GM21528 (cell line): ENCODE measurements around the gene CADM1.

Experiments used
- ATAC-seq: cut with Tn5 transposase; IDR thresholded peaks from one replicate; pipeline ENCODE4 v1.9.1; 2021; ENCODE audit warnings: mild to moderate bottlenecking, moderate library complexity; ENCODE audit not compliant: unreplicated experiment, low FRiP score

The CADM1 gene

GRCh38 chr11:115167456-115167855 lies 336.8 kb downstream of the CADM1 start:
- no peak for ATAC-seq

DNA sequence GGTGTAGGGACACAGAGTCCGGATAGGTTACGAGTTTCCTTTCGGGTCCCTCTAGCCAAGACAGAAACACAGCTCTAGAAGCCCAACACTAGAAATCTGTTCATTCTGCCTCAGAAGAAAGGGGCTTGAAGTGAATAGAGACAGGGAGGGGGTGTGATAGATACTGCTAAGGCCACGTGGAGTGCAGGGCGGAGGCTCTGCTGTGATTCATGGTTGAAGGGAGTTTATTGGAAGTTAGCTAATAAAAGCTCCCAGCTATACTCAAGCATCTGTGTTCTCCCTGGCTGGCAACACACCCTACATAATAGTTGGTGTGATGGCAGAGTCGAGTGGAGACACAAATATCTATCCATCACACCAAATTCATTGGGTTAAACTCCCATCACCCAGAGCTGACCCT lies 337.4 kb downstream of the CADM1 start:
- no peak for ATAC-seq

GRCh38 chr11:115164774-115165173 lies 339.4 kb downstream of the CADM1 start:
- no peak for ATAC-seq

DNA sequence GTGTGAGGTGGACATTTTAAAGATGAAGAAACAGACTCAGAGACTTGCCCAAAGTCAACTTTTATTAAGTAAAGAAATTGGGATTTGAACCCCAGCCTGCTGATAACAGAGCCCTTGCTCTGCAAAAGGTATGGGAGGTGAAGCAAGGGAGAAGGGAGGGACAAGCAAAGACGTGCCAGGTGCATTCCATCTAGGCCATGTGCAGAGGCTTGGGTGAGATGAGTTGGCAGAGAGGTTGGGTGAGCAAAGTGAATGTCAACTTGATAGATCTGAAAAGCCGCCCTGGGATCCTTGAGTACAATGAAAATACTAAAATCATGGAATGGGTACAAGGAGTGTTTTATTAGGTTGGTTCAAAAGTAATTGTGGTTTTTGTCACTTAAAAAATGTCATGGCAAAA lies 341.3 kb downstream of the CADM1 start:
- no peak for ATAC-seq

DNA sequence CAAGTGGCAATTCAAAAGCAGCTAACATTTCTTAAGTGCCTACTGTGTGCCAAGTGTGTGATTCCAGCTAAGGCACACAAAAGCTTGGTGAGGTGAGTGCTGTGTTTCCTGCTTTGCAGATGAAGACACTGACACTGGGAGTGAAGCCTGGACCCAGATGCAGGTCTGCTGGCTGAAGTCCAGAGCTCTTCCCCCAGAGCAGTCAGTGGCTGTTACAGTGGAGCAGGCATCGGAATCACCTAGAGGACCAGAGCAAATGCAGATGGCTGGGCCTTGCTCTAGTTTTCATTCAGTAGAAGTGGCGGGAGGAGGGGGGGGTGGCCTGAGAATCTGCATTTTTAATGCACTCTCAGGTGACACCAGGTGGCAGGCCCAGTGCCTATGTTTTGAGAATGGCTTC lies 342.3 kb downstream of the CADM1 start:
- no peak for ATAC-seq

GRCh38 chr11:115159207-115159606 lies 345.0 kb downstream of the CADM1 start:
- ATAC-seq, result no peak

DNA sequence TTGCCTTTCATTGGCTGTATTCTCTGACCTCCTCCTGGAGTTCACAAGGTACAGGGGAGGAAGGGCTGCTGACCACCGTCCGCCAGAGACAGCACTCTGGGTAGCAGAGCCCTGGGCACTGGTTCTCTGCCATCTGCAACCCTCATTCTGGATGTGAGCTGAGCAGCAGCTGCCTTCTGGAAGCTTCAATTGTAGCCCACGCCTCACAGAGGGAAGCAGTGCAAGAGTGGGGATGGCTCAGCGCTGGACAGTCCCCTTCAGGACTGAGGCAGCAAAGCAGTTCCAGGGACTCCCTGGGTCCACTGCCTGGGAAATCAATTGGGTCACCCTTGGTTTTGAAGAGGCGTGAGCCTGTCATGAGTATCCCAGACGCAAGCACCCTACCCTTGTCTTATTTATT lies 346.2 kb downstream of the CADM1 start:
- no peak for ATAC-seq

GRCh38 chr11:115157247-115157646 lies 347.0 kb downstream of the CADM1 start:
- ATAC-seq, result no peak

DNA sequence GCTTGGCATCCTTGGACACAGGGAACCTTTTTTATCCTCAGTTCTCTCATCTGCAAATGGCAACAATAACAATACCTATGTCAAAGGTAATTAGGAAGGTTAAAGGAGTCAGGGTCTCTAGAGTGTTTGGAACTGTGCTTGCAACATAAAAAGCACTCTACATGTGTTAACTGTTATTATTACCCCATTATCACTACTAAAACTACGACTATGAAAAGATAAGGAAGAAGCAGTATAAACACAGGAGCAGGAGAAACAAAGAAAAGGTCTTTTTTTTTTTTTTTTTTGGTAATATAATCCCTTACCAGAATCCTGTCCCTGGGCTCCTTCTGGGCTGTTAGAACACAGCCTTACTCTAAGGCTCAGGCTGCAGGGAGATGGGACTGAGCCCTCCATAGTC lies 348.2 kb downstream of the CADM1 start:
- ATAC-seq, result no peak

- ATAC-seq, result no peak
Observed at GRCh38 chr11:115155320-115155719, 348.9 kb downstream of the CADM1 start.

- ATAC-seq, result no peak
Observed at GRCh38 chr11:115154355-115154736, 349.9 kb downstream of the CADM1 start.

DNA sequence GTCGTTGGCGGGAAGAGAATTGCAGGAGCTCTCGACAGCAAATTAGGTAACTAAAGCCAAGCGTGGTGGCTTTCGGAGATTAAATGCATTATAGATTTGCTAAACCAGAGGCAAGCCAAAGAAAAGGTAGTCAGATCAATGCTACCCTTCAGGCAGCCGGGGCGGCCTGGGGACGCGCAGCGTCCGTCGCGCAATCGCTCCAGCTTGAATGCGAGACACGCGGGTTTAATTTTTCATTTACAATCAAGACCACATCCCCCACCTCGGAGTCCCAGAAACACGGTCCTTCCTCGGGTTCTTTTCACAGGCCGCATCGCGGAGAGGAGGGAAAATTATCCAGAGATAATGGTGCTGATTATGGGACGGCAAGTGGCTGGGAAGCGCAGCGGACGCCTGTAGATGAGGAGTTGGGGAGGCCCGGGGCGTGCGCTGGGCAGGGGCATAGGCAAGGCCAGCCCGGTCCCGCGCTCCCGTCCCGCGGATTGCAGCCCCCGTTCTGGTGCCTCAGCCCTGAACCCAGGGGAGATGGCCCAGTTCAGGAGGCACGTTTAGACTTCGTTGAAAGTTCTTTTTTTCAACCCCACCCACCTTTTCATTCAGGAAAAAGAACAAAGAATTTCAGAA lies 350.4 kb downstream of the CADM1 start:
- no peak for ATAC-seq

- ATAC-seq, result no peak
Observed at GRCh38 chr11:115153135-115153534, 351.1 kb downstream of the CADM1 start.

DNA sequence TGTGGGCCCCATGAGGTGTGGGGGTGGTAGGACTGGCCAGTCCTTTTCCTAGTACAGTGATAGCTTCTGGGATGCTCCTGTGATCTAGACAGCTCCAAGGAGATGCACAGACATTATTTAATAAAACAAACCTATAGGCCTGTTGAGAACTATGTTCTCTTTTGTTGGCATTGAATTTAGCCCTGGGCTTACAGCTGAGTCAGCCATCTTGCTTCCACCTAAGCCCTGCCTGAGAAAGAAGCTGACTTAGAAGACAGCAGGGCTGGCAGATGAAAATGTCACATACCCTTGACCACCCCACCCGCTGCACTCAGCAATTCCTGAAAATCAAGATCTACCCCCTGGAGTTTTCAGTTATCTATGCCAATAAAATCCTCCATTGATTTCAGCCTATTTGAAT lies 353.2 kb downstream of the CADM1 start:
- no peak for ATAC-seq

DNA sequence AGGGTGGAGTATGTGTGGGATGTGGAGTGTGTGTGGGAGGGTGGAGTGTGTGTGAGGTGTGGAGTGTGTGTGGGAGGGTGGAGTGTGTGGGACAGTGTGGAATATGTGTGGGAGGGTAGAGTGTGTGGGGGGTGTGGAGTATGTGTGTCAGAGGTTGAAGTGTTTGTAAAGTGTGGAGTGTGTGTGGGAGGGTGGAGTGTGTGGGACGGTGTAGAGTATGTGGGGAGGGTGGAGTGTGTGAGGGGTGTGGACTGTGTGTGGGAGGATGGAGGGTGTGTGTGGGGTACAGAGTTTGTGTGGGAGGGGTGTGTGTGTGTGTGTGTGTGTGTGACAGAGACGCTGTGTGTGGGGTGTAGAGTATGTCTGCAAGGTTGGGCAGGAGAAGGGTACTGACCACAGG lies 355.5 kb downstream of the CADM1 start:
- ATAC-seq, result no peak

GRCh38 chr11:115148101-115148500 lies 356.1 kb downstream of the CADM1 start:
- ATAC-seq, result no peak

- ATAC-seq, result no peak
Observed at GRCh38 chr11:115147243-115147807, 356.9 kb downstream of the CADM1 start.

DNA sequence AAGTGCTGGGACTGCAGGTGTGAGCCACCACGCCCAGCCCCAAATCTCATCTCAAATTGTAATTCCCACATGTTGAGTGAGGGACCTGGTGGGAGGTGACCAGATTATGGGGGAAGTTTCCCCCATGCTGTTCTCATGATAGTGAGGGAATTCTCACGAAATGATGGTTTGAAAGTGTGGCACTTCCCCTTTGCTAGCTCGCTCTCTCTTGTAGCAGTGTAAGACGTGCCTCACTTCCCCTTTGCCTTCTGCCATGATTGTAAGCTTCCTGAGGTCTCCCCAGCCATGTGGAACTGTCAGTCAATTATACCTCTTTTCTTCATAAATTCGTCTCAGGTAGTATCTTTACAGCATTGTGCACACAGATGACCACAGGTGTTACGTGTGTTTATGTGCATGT lies 357.8 kb downstream of the CADM1 start:
- no peak for ATAC-seq

GRCh38 chr11:115145324-115145723 lies 358.9 kb downstream of the CADM1 start:
- no peak for ATAC-seq

DNA sequence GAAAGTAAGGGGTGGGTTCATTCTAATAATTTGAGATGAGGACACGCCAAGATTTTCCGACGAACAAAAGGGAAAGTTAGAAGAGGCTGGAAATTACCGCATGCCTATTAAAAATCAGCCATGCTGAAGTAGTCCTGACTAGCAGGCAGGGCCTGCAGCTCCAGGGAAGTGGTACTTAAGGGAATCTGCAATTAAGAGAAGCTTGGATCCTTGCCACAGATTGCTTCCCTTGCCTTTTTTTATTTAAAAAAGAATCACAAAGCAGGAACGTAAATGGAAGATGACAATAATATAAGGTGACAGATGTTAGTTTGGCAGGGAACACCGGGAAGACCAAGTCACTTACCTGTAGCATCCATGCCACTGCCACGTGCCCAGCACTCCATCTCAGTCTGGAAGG lies 359.3 kb downstream of the CADM1 start:
- ATAC-seq, result no peak

- ATAC-seq, result no peak
Observed at GRCh38 chr11:115144014-115144413, 360.2 kb downstream of the CADM1 start.

DNA sequence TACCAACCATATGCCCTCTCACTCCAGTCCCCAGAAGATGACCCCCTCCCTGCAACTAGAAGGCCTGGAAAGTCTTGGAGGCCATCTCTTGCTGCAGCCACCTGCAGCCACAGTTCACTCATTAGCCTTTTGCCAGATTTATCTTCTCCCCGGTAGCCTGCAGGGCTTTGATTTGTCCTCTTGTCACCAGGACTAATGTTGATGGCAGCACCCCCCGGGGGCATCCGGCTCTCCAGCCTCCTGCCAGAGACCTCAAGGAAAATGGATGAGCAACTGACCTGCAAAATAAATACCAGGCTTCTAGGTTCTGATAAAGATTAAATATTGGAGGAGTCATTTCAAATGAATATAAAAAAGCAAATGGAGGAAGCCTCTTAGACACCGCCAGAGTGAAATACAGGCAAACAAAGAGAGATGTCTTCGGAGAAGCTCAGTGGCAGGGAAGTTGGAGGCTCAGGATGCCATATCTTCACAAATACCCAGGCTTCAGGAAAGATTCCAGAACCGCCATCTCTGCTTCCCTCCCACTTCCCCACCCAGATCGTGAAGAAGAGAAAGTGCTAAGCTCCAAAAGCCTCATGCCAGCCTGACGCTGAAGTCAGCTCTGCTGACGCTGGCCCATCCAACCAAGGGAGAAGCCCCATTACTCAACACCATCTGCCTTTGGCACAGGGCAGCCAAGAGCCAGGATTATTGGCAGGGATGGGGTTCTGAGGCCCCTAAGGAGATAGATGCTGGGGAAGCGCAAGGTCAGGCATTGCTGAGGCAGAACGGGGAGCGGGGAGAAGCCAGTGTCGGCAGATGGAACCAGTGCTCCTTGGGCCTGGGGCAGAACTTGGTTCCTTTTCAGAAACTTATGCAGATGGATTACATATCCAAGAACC lies 362.7 kb downstream of the CADM1 start:
- no peak for ATAC-seq
